Dermis lymphatic vessel endothelial cell (primary cell): ENCODE data around the gene AIFM3. TPM values are rescaled to one million over a fixed set of nuclear protein-coding genes. Genes with fewer than 3 reads are reported as not detected.

Experiments
- total RNA-seq: library from RNA; depleted of rRNA; stranded (reverse); fragments of >200 nt; gene quantifications from 2 replicates; pipeline ENCODE4 v1.2.1, GENCODE V29; 2014

The AIFM3 gene, protein sequence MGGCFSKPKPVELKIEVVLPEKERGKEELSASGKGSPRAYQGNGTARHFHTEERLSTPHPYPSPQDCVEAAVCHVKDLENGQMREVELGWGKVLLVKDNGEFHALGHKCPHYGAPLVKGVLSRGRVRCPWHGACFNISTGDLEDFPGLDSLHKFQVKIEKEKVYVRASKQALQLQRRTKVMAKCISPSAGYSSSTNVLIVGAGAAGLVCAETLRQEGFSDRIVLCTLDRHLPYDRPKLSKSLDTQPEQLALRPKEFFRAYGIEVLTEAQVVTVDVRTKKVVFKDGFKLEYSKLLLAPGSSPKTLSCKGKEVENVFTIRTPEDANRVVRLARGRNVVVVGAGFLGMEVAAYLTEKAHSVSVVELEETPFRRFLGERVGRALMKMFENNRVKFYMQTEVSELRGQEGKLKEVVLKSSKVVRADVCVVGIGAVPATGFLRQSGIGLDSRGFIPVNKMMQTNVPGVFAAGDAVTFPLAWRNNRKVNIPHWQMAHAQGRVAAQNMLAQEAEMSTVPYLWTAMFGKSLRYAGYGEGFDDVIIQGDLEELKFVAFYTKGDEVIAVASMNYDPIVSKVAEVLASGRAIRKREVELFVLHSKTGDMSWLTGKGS
- not detected in 2 replicates for total RNA-seq

DNA sequence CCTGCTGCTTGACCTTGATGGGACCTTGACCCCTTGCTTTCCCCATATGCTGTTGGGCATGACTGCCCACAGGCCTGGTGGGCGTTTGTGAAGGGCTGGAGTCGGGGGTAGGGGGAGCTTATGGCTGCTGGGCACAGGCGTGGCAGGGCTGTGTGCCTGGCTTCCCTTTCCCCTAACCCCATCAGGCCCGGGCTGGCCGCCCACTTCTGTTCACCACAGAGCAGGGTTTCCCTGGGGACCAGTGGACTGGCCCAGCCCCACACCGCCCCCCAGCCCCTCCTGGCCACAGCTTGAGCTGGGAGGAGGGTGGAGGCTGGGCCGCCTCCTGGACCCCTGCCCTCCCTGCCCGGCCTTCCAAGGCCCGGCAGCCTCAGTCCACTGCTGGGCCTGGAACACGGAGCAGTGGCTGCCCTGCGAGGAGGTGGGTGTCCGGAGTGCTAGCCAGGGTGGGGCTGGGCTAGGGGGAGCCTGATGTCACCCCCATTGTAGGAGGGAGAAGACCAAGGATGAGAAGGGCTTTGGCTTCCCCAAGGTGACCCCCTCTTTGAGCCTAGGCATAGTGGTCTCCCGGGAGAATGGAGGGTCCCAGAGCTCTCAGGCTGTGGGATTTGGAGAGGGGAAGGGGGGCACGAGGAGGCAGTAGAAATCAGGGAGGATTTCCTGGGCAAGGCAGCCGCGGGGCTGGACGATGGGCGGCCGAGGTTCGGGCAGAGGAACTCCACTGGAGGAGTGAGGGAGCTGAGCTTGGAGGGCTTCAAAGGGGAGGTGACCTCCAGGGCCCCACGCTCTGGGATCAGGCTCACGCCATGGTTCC is at the start of gene AIFM3:
Gene AIFM3 (plus strand): TSS at position 373 of the 814 bp plus-strand sequence. CDS start 690 bp downstream, outside the sequence.

DNA sequence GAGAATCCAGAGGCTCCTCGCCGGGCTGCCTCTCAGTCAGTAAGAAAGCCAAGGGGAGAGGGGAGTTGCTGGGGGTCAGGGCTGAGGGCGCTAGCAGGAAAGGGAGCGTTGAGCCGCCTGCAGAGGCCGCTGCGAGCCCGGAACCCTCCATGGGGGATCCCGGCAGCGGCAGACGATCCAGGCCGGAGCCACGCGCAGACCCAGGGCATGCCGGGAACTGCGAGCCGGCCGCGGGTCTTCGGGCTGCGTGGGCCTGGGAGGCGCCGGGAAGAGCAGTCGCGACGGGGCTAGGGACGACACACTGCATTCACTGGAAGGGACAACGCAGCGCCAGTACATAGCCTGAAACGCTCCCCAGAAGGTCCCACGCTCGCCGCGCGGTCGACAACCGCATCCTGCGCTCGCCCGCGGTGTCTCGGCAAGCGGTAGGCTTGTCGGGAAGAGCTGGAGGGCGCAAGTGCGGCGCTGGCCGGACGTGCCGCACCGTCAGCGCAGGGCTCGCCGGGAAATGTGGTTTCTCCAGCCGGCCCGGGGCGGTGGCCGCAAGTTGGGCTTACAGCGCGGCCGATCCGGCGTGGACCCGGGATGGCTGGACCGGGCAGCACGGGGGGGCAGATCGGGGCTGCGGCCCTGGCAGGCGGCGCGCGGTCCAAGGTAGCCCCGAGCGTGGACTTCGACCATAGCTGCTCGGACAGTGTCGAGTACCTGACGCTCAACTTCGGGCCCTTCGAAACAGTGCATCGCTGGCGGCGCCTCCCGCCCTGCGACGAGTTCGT is 14.9 kb downstream of the AIFM3 start, which contains the start of gene LZTR1:
Gene LZTR1 (plus strand): TSS at position 511 of the 776 bp plus-strand sequence. CDS start 75 bp downstream, at position 586.

DNA sequence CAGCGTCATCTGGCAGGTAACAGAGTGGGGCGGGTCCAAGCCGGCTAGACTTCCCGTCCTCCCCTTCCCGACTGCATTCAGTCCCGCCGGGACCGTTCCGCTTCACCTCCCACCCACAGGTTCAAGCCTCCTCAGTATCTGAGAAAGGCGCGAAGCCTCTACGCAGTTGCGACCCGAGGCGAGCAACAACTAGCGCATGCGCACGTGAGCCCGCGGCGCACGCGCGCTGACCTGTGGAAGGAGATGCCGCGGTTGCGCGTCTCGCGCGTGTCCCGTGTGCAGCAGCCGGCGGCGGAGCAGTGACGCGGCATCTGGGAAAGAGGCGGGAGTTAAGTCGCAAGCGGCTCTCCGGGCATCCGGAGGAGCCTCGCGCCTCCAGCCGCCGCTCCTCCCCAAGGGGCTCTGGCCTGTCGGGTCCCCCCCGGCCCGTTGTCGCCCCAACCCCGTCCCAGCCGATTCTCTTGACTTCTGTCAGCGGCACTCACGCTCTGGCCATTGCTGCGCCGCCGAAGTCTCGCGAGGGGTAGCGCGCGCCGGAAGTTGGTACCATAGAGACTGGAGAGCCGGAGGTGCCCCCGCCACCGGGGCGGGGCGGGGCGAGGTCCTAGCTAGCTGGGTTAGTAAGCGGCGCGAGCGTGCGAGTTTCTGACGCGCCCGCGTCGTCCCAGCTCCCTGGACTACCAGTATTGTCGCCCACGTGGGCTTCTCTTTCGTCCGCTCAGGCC is 34.7 kb downstream of the AIFM3 start, which contains the start of gene THAP7:
Gene THAP7 (minus strand): TSS at position 518 of the 725 bp plus-strand sequence. CDS start 207 bp downstream, at position 311.

DNA sequence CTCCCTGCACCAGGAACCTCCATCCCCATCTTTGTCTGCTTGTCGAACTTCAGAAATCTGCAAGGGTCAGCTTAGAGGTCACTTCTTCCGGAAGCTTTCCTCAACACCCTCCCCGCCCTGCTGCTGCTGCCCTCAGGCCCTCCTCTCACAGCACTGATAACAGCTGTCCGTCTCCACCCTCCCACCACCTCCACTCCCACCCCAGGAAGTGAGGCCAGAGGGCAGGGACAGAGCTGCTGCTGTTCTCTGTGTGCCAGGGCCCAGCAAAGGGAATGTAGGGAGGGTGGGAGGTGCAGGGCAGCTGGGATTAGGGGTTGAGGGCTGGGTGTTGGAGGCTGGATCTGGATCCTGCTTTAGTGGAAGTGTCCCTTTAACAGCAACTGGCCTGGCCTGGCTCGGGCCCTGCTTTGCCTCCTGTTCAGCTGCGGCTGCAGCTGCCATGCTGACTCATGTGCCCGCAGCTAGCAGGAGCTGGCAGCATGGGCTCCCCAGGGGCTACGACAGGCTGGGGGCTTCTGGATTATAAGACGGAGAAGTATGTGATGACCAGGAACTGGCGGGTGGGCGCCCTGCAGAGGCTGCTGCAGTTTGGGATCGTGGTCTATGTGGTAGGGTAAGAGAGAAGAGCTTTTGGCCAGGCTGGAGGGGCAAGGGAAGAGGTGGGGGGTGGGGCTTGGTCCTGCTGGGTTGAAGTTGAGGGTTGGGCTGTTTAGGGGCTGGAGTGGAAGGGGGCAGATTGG is 47.8 kb downstream of the AIFM3 start, which contains the start of gene P2RX6:
Gene P2RX6 (plus strand): TSS at position 440 of the 740 bp plus-strand sequence. CDS start 10 bp downstream, at position 450.

Other genes with a start within 250 kb of the AIFM3 start
- not detected in 2 replicates for gene SERPIND1, start 193.1 kb upstream of the AIFM3 start, total RNA-seq
- gene PI4KA, start 108.4 kb upstream of the AIFM3 start, total RNA-seq: 17.9 and 18.3 TPM in 2 replicates
- 6.4 and 7.9 TPM in 2 replicates for gene SNAP29, start 108.2 kb upstream of the AIFM3 start, total RNA-seq
- gene CRKL, start 49.8 kb upstream of the AIFM3 start, total RNA-seq: 35.0 and 41.4 TPM in 2 replicates
- gene LZTR1, start 15.0 kb downstream of the AIFM3 start, total RNA-seq: 39.0 and 43.7 TPM in 2 replicates
- gene THAP7, start 34.9 kb downstream of the AIFM3 start, total RNA-seq: 11.6 and 15.1 TPM in 2 replicates
- under 0.01 TPM in 1 of 2 replicates, not detected in the other for gene P2RX6, start 47.9 kb downstream of the AIFM3 start, total RNA-seq
- not detected in 2 replicates for gene SLC7A4, start 65.3 kb downstream of the AIFM3 start, total RNA-seq
- not detected in 2 replicates for gene LRRC74B, start 78.7 kb downstream of the AIFM3 start, total RNA-seq